GM21447 (cell line): ENCODE measurements around the gene TRNT1.

Experiments used
- ATAC-seq: cut with Tn5 transposase; IDR thresholded peaks from one replicate; pipeline ENCODE4 v1.9.1; 2021; ENCODE audit not compliant: unreplicated experiment

TRNT1 gene

DNA sequence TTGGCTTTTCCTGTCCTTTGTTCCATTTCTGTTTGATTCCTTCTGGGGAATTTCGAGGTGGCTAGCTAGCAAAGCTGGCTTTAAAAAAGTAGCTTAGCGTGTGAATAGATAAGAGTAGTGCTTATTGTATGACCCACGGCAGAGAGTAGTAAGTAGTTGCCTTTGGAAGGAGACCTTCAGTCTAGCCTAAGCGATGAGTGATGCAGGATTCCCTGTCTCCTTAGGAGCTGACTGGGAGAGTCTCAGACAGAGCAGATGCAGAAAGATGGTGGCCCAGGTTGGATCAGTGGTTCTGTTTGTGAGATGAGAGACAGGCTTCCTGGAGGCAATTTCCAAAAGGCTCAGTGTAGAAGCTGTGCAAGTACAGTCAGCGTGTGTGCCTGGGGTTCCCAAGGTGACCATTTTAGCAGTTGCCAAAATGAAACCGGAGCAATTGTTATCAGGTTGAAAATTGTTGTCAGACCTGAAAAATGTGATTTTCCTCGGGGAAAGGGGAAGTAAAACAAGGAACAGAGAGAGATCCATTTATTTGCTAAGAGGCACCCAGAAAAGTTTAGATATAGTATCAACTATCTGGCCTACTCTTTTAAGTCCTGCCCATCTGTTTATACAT lies 15.9 kb upstream of the TRNT1 start:
- no peak for ATAC-seq

- ATAC-seq = no peak
Measured at GRCh38 chr3:3113042-3113709, 13.6 kb upstream of the TRNT1 start.

DNA sequence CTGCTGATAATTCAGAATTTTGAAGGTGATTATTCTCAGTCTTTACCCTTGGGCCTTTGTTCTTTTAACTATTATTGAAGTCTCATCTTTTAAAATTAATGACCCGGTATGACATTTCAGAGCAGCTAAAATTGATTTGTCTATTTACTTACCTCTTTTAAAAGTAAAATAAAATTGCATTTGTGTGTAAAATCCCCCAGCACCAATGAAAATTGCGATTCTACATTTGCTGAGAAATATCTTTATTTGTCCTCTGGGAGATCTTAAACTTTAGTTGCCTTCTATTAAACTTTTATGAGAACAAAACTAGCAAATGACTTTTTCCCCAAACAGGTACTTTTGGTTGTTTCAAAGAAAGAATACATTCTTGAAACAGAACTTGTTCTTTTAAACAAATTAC lies 9.1 kb upstream of the TRNT1 start:
- ATAC-seq = no peak

- ATAC-seq = no peak
Measured at GRCh38 chr3:3119393-3119851, 7.3 kb upstream of the TRNT1 start.

GRCh38 chr3:3125977-3126376 lies 763 bp upstream of the TRNT1 start:
- no peak for ATAC-seq

DNA sequence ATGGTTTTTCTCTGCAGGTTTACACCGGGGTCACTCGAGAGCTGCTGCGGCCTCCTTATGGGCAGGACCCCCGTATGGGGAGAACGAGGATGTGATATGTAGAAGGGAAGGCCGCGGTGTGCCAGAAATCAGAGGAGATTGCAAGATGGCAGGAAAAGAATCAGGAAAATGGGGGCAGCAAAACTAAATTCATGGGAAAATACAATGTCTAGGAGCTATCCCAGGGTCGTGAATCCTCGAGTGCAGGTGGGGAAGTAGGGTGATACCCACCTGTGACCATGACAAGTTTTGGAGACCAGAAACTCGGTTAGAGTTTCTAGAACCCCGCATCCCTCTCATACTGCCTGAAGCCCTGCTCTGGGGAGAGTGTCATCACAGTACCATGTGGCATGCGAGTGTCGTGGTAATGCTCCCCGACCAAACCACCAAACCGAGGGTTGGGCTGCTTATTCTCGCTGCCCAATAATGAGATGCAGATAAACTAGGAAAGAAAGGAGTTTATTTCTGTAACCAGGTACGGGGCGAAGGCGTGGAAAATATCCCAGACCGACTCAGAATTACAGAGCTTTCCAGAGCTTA lies 781 bp downstream of the TRNT1 start:
- ATAC-seq = peak; percentile 15

DNA sequence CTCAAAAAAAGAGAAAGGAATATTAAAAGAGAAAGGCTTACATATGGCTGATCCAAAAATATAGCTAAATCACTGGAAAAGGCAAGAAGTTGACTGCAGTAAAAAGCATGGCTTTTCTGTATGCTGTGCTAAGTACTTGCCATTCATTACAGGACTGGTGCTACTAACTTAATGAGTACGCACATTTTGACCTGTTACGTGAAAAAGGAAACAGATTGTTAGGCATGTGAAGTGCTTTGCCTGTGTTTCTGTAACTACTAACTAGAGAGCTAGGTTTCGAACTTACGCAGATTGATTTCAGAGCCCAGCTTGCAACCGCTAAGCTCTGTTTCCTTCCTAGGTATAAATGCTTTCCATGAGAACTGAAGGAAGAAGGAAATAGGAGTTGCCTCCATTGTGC lies 2.8 kb downstream of the TRNT1 start:
- ATAC-seq = no peak

DNA sequence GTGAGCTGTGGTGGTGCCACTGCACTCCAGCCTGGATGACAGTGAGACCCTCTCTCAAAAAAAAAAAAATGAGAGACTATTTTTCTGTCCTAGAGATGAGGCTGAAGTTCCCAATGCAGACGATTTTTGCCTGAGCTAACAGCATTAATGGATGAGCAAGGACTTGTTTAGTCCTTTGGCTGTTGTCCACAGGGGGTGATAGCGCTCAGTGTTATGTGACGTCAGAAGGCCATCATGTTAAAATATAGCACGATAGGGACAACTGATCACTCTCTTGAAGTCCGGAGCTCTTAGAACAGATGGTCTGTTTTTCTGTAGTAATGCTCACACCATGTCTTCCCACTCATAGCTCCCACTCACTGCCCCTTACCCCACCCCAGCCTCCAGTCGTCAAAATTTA lies 6.8 kb downstream of the TRNT1 start:
- no peak for ATAC-seq

- no peak for ATAC-seq
Measured at GRCh38 chr3:3134750-3135448, 8.2 kb downstream of the TRNT1 start.

DNA sequence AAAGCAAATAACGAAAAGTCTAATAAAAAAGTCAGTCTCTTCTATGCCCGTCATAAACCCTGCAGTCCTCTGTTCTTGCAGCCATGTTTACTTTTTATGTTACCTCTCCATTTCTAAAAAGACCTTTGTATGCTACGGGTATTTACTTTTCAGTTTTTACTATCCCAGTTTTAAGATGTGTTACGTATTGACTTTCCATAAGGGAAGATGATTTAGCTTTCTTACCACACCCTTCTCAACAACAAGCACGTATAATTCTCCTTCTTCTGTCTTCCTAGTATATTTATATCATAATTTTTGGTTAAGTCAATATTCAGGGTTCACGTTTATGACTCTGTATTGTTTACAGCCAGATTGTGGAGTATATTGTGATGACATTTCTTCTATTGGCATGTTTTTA lies 10.8 kb downstream of the TRNT1 start:
- no peak for ATAC-seq

- no peak for ATAC-seq
Measured at GRCh38 chr3:3141939-3142338, 15.2 kb downstream of the TRNT1 start.

DNA sequence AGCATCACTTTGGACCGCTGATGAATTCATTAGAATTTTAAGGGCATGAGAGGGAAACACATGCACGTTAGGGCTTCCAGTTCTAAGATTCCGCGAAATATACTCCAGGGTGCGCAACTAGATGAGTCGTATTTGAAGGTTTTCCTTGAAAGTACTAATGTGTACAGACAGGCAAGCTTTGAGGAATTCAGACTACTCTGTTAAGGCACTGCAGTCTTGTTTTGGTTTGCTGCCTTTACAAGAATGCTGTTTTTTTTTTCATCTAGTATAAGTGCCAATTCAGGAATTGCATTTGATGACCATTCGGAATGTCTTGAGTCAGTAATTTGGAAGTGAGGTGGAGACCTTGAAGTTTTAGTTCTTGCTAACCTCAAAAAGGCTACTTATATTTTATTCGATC lies 19.1 kb downstream of the TRNT1 start:
- ATAC-seq = no peak

DNA sequence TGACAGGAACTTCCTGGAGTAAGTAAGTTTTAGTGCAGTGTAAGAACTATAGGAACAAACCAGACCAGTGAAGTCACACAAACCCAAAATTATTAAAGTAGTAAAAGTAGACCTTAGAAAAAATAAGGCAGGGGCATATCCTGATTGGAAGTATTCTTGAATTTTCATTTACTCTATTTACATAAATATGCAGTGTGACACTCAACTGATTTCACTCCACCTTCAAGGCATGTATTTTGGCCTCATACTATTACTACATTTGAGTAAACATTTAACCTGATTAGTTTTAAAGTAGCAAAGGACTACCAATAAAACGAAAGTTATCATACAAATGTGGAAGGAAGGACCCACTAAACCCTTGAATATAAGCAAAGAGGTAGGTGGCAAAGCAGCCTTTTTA lies 22.8 kb downstream of the TRNT1 start:
- no peak for ATAC-seq

GRCh38 chr3:3151513-3151912 lies 24.8 kb downstream of the TRNT1 start:
- ATAC-seq = no peak

DNA sequence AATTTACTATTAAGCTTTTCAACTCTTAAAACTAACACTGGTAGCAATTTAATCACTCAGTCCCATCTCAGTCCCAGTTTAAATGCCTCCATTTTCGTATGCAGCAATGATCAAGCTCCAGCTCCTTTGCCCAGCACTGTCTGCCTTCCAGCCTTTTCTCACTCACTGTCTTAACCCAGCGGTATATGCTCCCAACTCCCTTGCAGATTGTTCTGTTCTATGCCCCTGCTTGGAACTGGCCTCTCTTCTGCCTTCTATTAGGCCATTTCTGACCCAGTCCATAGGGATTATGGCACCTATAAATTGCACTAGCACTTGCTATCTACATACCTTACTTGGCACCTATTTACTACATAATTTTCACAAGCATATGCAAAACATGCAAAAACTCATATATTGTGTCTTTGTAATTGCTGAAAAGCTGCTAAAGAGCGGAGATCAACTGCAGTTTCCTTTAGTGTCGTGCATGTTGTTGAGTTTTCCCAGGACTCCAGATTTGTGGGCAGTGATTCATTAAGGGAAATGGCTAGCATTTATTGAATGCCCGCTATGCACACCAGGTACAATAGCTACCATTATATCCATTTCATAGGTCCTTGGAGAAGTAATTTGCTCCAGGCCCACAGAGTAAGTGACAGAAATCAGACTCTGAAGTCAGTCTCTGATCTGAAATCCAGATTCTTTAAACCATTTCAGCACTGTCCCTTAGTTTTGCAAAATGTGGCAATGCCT lies 28.3 kb downstream of the TRNT1 start:
- ATAC-seq = no peak

GRCh38 chr3:3157484-3157883 lies 30.7 kb downstream of the TRNT1 start:
- no peak for ATAC-seq

GRCh38 chr3:3160826-3161225 lies 34.1 kb downstream of the TRNT1 start:
- no peak for ATAC-seq

DNA sequence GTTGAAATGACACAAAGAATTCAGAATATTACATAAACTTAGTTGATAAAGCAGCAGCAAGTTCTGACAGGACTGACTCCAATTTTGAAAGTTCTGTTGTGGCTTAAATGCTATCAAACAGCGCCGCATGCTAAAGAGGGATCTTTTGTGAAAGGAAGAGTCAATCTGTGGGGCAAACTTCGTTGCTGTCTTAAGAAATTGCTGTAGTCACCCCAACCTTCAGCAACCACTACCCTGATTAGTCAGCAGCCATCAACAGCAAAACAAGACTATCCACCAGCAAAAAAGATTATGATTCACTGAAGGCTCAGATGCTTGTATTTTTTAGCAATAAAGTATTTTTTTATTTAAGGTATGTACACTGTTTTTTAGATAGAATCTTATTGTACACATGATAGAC lies 38.5 kb downstream of the TRNT1 start:
- no peak for ATAC-seq

DNA sequence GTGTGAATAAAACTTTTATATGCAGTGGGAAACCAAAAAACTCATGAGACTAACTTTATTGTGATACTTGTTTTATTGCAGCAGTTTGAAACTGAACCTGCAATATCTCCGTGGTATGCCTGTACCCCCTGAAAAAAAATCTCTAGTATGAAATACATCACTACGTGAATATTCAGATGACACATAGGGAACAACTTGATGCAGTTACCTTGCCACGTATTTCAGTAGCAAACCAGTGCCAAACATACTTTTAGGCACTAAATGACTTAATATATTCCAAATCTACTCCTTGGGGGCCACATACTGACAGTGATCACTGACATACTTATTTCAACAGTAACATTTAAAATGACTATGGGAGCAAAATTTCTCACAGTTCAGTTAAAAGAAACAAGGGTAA lies 38.9 kb downstream of the TRNT1 start:
- no peak for ATAC-seq

- no peak for ATAC-seq
Measured at GRCh38 chr3:3170998-3171397, 44.3 kb downstream of the TRNT1 start.

DNA sequence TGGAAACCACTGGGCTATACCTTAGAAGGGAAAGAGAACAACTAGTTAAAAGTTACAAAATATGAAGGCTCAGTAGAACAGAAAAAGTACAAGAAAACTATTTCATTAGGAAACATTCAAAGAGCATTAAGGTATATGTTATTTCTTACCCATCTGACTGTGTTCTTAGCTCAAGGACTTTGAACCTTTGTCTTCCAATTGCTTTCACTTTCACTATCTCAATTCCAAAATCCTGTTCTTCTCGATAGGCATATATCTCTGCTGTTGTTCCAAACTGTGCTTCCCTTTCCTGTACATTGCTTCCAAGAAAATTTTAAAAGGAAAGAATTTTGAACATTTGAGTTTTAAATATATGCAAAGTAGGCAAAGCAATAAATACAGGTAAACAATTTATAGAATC lies 45.9 kb downstream of the TRNT1 start:
- ATAC-seq = no peak
